Amniotic epithelial cell (primary cell): Measurements from ENCODE around the gene LAD1.

Source experiments
- DNase-seq: peaks from one replicate; pipeline ENCODE4 v3.0.0-alpha.2; 2010; ENCODE audit warnings: low read depth

Gene LAD1

GRCh38 chr1:201419256-201419655 lies 20.1 kb upstream of the LAD1 start:
- DNase-seq, result no peak

- DNase-seq, result no peak
These were observed 19.3 kb upstream of the LAD1 start for GRCh38 chr1:201418461-201418860.

GRCh38 chr1:201414051-201414738 lies 15.1 kb upstream of the LAD1 start:
- DNase-seq, result no peak

GRCh38 chr1:201411292-201411691 lies 12.2 kb upstream of the LAD1 start:
- no peak for DNase-seq

- peak; percentile 35 for DNase-seq
These were observed 10.3 kb upstream of the LAD1 start for GRCh38 chr1:201409440-201409839.

- no peak for DNase-seq
These were observed 9.7 kb upstream of the LAD1 start for GRCh38 chr1:201408834-201409200.

GRCh38 chr1:201408176-201408833 lies 9.2 kb upstream of the LAD1 start:
- DNase-seq, result peak; percentile 61

GRCh38 chr1:201406831-201407406 lies 7.8 kb upstream of the LAD1 start:
- DNase-seq, result no peak

- DNase-seq, result no peak
These were observed 6.3 kb upstream of the LAD1 start for GRCh38 chr1:201405484-201405831.

GRCh38 chr1:201404722-201405483 lies 5.8 kb upstream of the LAD1 start:
- no peak for DNase-seq

GRCh38 chr1:201404055-201404454 lies 4.9 kb upstream of the LAD1 start:
- no peak for DNase-seq

- no peak for DNase-seq
These were observed 4.2 kb upstream of the LAD1 start for GRCh38 chr1:201403359-201403758.

- no peak for DNase-seq
These were observed 2.6 kb upstream of the LAD1 start for GRCh38 chr1:201401700-201402099.

GRCh38 chr1:201400852-201401230 lies 1.7 kb upstream of the LAD1 start:
- no peak for DNase-seq

- no peak for DNase-seq
These were observed 1.2 kb upstream of the LAD1 start for GRCh38 chr1:201400212-201400851.

- DNase-seq, result no peak
These were observed 415 bp upstream of the LAD1 start for GRCh38 chr1:201399352-201400126.

- peak; percentile 7 for DNase-seq
These were observed 1.4 kb downstream of the LAD1 start for GRCh38 chr1:201397675-201398074.

- no peak for DNase-seq
These were observed 2.2 kb downstream of the LAD1 start for GRCh38 chr1:201396861-201397464.

GRCh38 chr1:201395936-201396335 lies 3.2 kb downstream of the LAD1 start:
- DNase-seq, result no peak

- no peak for DNase-seq
These were observed 4.5 kb downstream of the LAD1 start for GRCh38 chr1:201394591-201394990.

GRCh38 chr1:201393076-201393475 lies 6.0 kb downstream of the LAD1 start:
- no peak for DNase-seq
